Panc1 (cell line): ENCODE results near the gene MILR1. TPM values are rescaled to one million over a fixed set of nuclear protein-coding genes. Genes with fewer than 3 reads are reported as not detected.

Source experiments
- ATAC-seq: fragments of 200-7000 bp; cut with Tn5 transposase; 2 replicates; pipeline ENCODE4 v1.9.1; 2020; ENCODE audit warnings: mild to moderate bottlenecking, moderate library complexity
- BruUV-seq: library from RNA; stranded (reverse); fragments of 400-500 nt; replicated peaks from 2 replicates; lab custom pipeline; 2021; lab: Mats Ljungman, UMichigan
- CTCF ChIA-PET: fragments of 300-600 bp; sonication (Branson Sonifier 250); formaldehyde crosslinking; loops from one replicate; lab custom pipeline; 2022; ENCODE audit warnings: antibody characterized with exemption; lab: Charles Lee
- POLR2A ChIA-PET: fragments of 300-600 bp; sonication (Branson Sonifier 250); formaldehyde crosslinking; loops from one replicate; lab custom pipeline; 2022; ENCODE audit warnings: antibody characterized with exemption; lab: Charles Lee
- DNase-seq: peaks from one replicate; pipeline ENCODE4 v3.0.0-alpha.2; 2010; ENCODE audit warnings: low read depth, low spot score
- H3K27ac ChIP-seq: 2 replicates; pipeline ENCODE4 v1.5.1; 2011; ENCODE audit warnings: mild to moderate bottlenecking, low read length, inconsistent platforms
- H3K27me3 ChIP-seq: fragments of 200-500 bp; sonication (Bioruptor generic); 2 replicates; pipeline ENCODE4 v1.6.0; 2014; ENCODE audit warnings: low read length, inconsistent platforms; ENCODE audit not compliant: control insufficient read depth, insufficient read depth
- H3K36me3 ChIP-seq: fragments of 200-500 bp; sonication (Bioruptor generic); 2 replicates; pipeline ENCODE4 v1.5.1; 2014; ENCODE audit warnings: inconsistent platforms, mild to moderate bottlenecking, low read length, moderate library complexity; ENCODE audit not compliant: control insufficient read depth, insufficient read depth
- H3K4me1 ChIP-seq: 2 replicates; pipeline ENCODE4 v1.5.1; 2011; ENCODE audit warnings: inconsistent platforms, mild to moderate bottlenecking, low read length, moderate library complexity; ENCODE audit not compliant: control insufficient read depth, insufficient read depth
- H3K4me3 ChIP-seq, 2 experiments: 2 replicates each; pipeline ENCODE4 v1.5.1; 2011 to 2012; ENCODE audit warnings: low read depth in 2 of 2, low read length in 2 of 2, mild to moderate bottlenecking in 2 of 2, inconsistent platforms in 1 of 2, moderate library complexity in 1 of 2
- H3K9me3 ChIP-seq: fragments of 200-500 bp; sonication (Bioruptor generic); 2 replicates; pipeline ENCODE4 v1.5.1; 2014; ENCODE audit warnings: low read depth, mild to moderate bottlenecking, inconsistent platforms, low read length, moderate library complexity; ENCODE audit not compliant: control insufficient read depth, insufficient read depth
- POLR2AphosphoS5 ChIP-seq: IDR thresholded peaks from 2 replicates; pipeline ENCODE4 v1.6.1; 2012; ENCODE audit warnings: mild to moderate bottlenecking, low read depth, low read length, moderate library complexity
- SIN3A ChIP-seq: IDR thresholded peaks from 2 replicates; pipeline ENCODE4 v1.6.1; 2012; ENCODE audit warnings: low read depth, mild to moderate bottlenecking, low read length, moderate library complexity, borderline replicate concordance; ENCODE audit not compliant: insufficient read depth
- TCF7L2 ChIP-seq: IDR thresholded peaks from 2 replicates; pipeline ENCODE4 v1.6.1; 2011; ENCODE audit warnings: mild to moderate bottlenecking, low read depth, low read length, inconsistent platforms
- in situ Hi-C: cut with HindIII; loops from 2 replicates; pipeline ENCODE4 v1.10.0; 2016; ENCODE audit warnings: low sequenced_read_pairs, low pct_unique_long_range_greater_than_20kb
- intact Hi-C: fragments of 100-400 bp; cut with micrococcal nuclease; formaldehyde crosslinking; loops from one replicate; pipeline ENCODE4 v1.10.0; 2022; ENCODE audit not compliant: unreplicated experiment
- total RNA-seq: library from RNA; stranded (reverse); gene quantifications from one replicate; pipeline ENCODE4 v1.2.1, GENCODE V29; 2021; ENCODE audit not compliant: unreplicated experiment
- TF ChIP-seq, protein P1 (sequence below), 2 experiments: IDR thresholded peaks; 2 replicates each; pipeline ENCODE4 v1.6.1; 2011 to 2012; ENCODE audit warnings: low read depth in 2 of 2, control low read depth in 1 of 2, low read length in 1 of 2, mild to moderate bottlenecking in 1 of 2, moderate library complexity in 1 of 2; ENCODE audit not compliant: insufficient read depth in 1 of 2
- TF ChIP-seq, protein P2 (sequence below): fragments of 450-650 bp; IDR thresholded peaks from 2 replicates; pipeline ENCODE4 v1.5.1; 2017; ENCODE audit warnings: mild to moderate bottlenecking

The MILR1 gene
- total RNA-seq, 1 experiment from 2014 or later = not detected

DNA sequence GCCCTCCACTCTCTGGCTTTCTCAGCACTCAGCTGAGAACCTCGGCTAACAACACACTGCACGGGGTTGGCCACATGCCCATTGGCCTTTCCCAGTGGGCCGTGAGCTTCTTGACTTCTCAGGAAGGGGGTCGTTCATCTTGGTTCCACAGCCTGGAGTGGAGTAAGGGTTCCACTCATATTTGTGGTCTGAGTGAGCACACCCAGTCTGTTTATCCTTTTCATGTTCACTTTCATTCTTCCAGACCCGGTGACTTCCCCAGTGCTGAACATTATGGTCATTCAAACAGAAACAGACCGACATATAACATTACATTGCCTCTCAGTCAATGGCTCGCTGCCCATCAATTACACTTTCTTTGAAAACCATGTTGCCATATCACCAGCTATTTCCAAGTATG is 8.2 kb downstream of the MILR1 start:
- in situ Hi-C loops (no loop called here), intact Hi-C loops (no loop called here)
- ATAC-seq (no peak), DNase-seq (no peak)
- no peaks in the 10 kb centered on the region for H3K9me3 ChIP-seq
- H3K27ac ChIP-seq = no peak overlapping the region
- CTCF ChIA-PET = no interaction called here
- H3K27me3 ChIP-seq = no peaks in the 10 kb centered on the region
- H3K4me1 ChIP-seq = no peaks in the 10 kb centered on the region
- TF ChIP-seq POLR2AphosphoS5 = no peak
- TF ChIP-seq, protein P1, sequence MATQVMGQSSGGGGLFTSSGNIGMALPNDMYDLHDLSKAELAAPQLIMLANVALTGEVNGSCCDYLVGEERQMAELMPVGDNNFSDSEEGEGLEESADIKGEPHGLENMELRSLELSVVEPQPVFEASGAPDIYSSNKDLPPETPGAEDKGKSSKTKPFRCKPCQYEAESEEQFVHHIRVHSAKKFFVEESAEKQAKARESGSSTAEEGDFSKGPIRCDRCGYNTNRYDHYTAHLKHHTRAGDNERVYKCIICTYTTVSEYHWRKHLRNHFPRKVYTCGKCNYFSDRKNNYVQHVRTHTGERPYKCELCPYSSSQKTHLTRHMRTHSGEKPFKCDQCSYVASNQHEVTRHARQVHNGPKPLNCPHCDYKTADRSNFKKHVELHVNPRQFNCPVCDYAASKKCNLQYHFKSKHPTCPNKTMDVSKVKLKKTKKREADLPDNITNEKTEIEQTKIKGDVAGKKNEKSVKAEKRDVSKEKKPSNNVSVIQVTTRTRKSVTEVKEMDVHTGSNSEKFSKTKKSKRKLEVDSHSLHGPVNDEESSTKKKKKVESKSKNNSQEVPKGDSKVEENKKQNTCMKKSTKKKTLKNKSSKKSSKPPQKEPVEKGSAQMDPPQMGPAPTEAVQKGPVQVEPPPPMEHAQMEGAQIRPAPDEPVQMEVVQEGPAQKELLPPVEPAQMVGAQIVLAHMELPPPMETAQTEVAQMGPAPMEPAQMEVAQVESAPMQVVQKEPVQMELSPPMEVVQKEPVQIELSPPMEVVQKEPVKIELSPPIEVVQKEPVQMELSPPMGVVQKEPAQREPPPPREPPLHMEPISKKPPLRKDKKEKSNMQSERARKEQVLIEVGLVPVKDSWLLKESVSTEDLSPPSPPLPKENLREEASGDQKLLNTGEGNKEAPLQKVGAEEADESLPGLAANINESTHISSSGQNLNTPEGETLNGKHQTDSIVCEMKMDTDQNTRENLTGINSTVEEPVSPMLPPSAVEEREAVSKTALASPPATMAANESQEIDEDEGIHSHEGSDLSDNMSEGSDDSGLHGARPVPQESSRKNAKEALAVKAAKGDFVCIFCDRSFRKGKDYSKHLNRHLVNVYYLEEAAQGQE (IDR thresholded peaks at IDR 0.05; ENCODE audit: insufficient read depth in 1 of 2, low read depth in 2 of 2, low read length in 1 of 2) = no peak
- TF ChIP-seq, protein P2, sequence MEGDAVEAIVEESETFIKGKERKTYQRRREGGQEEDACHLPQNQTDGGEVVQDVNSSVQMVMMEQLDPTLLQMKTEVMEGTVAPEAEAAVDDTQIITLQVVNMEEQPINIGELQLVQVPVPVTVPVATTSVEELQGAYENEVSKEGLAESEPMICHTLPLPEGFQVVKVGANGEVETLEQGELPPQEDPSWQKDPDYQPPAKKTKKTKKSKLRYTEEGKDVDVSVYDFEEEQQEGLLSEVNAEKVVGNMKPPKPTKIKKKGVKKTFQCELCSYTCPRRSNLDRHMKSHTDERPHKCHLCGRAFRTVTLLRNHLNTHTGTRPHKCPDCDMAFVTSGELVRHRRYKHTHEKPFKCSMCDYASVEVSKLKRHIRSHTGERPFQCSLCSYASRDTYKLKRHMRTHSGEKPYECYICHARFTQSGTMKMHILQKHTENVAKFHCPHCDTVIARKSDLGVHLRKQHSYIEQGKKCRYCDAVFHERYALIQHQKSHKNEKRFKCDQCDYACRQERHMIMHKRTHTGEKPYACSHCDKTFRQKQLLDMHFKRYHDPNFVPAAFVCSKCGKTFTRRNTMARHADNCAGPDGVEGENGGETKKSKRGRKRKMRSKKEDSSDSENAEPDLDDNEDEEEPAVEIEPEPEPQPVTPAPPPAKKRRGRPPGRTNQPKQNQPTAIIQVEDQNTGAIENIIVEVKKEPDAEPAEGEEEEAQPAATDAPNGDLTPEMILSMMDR = no peak
- TF ChIP-seq SIN3A = no peak
- TF ChIP-seq TCF7L2 = no peak
- no TSS peak for BruUV-seq
- no peak overlapping the region for H3K4me3 ChIP-seq
- H3K36me3 ChIP-seq = no peaks in the 10 kb centered on the region
- POLR2A ChIA-PET = no interaction called here

DNA sequence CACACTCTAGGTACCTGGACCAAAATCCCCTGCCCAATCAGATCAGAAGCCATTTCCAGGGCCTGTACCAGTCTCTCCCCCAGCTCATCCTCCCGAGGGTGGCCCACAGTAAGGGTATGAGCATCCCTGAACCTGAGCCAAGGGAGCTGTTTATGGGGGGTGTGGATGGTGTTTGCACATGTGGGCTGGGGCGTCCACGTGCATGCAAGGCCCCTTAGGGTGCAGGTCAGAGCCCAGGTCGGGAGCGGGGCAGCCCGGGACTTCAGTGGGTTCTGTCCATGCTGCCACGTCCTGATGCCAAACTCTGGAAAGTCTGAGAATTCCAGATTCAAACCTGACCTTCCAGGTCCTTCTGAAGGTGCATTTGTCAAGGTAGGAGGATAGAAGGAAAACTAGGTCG is 9.8 kb downstream of the MILR1 start:
- no peak for ATAC-seq
- TF ChIP-seq, protein P2 = no peak
- TF ChIP-seq TCF7L2 (no peak), SIN3A (no peak), POLR2AphosphoS5 (no peak)
- TF ChIP-seq, protein P1 (IDR thresholded peaks at IDR 0.05; ENCODE audit: insufficient read depth in 1 of 2, low read depth in 2 of 2, low read length in 1 of 2) = no peak
- BruUV-seq = no TSS peak

More for the DNA sequence above, 9.8 kb downstream of the MILR1 start:
- Histone ChIP-seq H3K4me1 (no peaks in the 10 kb centered on the region), H3K4me3 (no peak overlapping the region), H3K9me3 (no peaks in the 10 kb centered on the region), H3K27me3 (no peaks in the 10 kb centered on the region), H3K36me3 (no peaks in the 10 kb centered on the region), H3K27ac (no peak overlapping the region)
- intact Hi-C loops (no loop called here), in situ Hi-C loops (no loop called here)
- ChIA-PET CTCF (no interaction called here), POLR2A (no interaction called here)
- DNase-seq = no peak
